Measurements from ENCODE around the gene CEP85.
"Not testable (repeated sequence)": the region's sequence is repeated elsewhere in the genome, so short reads cannot be mapped to it uniquely, and the experiment has no call there.

Gene CEP85

DNA sequence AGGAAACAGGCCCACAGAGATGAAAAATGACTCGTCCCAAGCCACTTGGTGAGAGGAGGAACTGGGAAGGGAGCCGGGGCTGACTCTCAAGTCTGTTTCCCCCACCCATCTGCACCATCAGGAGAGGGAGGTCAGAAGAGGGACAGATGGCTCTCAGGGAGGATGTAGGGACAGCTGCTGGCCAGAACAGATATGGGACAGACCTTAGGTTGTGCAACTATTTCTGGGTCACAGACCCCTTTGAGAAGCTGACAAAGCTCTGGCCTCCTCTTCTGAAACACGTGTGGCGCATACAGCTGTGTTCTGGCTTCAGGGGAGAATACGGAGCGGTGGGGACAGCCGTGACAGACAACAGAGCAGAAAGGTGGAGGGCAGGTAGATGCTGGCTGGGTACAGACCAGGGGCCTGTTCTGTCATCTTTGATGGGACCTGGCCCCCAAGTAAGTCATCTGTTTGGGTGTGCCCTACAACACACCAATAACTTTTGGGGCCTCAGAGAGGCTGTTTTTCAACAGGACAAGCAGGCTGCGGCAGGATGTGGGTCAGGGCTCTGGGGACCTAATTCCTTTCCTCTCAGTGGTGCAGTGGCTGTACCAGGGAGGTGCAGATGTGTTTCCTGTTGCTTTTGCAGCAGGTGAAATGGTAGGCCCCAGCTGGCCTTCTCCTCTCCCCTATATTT lies 53.2 kb downstream of the CEP85 start:
- DNase-seq (ENCODE audit: low read depth, low spot score): peak; percentile 95
- H3K4me3 ChIP-seq (ENCODE audit: low read length): peak overlapping the region; percentile 13

DNA sequence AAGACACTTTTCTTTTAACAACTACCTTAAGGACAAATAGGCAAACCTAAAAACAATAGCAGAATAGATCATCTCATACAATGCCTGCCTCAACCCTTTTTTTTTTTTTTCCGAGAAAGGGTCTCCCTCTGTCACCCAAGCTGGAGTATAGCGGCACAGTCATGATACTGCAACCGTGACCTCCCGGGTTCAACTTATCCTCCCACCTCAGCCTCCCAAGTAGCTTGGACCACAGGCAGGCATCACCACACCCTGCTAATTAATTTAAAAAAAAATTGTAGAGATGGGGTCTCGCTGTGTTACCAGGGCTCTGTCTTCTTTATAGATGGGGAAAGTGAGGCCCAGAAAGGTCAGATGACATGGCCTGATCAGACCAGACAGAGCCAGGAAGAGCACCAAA lies 53.8 kb downstream of the CEP85 start:
- peak overlapping the region; percentile 13 for H3K4me3 ChIP-seq (ENCODE audit: low read length)
- DNase-seq (ENCODE audit: low read depth, low spot score): no peak

DNA sequence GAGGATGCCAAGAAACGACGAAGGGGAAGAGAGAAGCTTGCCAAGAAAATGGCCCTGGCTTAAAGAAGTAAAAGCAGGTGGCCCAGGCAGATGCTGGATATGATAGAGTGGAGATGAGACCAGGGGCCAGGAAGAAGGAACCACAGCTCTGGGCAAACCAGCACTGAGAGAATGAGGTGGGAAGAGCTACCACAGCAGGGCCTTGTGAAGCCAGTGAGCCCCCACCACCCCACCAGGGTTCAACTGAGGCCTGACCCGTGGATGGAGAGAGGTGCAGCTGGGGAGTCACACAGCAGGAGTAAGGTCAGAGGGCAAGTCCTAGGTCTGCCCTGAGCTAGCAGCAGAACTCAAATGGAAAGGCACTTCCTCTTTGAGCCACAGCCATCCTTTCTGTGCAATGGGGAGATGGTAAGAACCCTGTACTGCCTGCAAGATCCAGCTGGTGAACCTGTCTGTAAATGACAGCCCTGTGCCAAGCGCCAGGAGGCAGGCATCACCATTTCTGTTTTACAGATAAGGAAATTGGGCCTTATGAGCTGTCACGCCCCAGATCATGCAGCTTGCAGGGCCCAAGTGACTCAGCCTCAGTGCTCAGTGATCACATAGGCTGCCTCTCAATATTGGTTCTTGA lies 54.4 kb downstream of the CEP85 start:
- DNase-seq (ENCODE audit: low read depth, low spot score): peak; percentile 76
- peak overlapping the region; percentile 13 for H3K4me3 ChIP-seq (ENCODE audit: low read length)

DNA sequence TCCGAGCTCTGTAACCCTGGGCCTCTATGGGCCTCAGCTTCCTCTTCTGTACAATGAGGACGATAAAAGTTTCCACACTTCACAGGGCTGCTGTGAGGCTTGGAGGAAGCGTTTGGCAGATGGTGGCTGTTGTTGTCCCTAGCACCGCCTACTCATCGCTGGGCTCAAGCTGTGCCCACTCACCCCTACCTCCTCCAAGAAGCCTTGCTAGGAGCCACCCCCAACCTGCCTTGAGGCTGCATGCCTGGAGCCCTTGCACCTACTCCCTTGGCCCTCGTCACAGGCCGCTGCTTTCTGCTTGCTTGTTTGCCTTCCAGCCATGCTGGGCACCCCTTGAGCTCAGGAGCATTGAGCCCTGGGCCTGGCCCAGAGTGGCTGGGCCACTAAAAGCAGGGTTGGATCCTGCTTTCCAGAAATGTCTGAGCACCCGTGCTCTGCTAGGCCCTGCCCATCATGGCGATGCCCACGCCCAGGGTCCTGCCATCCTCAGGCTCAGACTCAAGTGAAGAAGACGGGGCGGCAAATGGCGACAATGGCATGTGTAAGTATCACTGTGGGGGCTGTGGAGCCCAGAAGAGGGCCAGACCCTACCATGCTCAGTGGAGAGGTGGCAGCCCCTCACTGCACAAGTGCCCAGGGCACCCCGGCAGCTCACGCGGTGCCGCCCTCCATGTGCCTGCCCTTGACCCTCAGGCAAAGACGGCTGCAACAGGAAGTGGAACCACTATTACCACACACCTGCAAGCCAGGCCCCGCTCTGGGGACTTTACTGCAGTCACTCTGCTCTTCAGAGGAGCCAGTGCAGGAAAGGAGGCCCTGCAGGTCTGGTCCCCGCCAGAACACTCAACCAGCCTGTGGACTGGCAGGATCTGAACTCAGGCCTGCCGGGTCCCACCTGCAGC lies 55.4 kb downstream of the CEP85 start:
- peak overlapping the region; percentile 11 for H3K4me3 ChIP-seq (ENCODE audit: low read length)
- peak; percentile 80 for DNase-seq (ENCODE audit: low read depth, low spot score)

DNA sequence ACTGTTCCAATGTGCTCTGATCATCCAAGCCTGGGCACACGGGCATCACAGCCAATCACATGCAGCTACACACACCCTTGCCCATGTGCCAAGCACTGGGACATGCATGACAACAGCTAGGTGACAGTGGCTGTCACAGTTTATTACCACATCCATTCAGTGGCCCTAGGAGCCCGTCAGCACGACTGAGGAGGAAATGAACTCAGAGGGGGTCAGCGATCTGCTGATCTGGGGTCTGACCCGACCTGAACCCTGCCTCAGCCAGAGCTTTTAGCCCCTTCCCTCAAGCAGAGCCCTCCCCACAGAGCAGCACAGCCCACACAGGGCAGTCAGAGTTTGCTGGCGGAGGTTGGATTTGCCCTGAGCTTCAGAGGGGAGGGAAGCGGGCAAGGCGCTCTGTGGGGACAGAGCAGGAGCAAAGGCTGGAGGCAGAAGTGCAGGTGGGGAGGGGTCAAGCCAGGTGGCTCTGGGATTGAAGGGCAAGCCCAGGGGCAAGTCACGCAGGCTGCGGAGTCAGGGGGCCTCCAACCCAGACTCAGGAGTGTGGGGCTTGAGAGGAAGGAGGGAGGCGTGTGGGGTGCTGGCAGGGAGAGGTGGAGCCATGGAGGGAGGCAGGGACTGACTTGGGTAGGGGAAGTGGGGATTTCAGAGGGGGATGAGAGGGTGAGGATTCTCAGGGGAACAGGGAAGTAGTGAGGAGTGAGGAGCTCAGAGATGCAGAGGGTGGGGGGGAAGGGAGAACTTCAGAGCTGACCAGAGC lies 56.3 kb downstream of the CEP85 start:
- H3K4me3 ChIP-seq (ENCODE audit: low read length): no peak overlapping the region; the same call in 1 of the 2 replicates
- DNase-seq (ENCODE audit: low read depth, low spot score): no peak

DNA sequence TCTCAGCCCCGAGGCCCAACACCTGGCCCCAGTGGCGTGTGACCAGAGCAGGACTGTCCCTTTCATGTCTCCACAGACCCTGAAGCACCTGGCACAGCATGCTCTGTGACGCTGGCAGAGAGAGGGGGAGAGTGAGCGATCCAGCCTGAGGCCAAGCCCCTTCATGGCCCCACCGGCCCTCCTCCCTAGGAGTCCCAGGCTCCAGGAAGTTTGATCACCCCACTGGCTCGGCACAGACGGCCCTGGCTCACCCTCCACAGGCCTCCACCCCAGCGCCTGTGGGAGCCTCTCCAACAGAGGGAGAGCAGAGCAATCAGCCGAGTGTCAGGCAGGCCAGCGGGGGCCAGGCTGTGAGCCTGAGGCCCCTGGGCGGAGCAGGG lies 56.9 kb downstream of the CEP85 start:
- no peak for DNase-seq (ENCODE audit: low read depth, low spot score)
- H3K4me3 ChIP-seq (ENCODE audit: low read length): no peak overlapping the region

DNA sequence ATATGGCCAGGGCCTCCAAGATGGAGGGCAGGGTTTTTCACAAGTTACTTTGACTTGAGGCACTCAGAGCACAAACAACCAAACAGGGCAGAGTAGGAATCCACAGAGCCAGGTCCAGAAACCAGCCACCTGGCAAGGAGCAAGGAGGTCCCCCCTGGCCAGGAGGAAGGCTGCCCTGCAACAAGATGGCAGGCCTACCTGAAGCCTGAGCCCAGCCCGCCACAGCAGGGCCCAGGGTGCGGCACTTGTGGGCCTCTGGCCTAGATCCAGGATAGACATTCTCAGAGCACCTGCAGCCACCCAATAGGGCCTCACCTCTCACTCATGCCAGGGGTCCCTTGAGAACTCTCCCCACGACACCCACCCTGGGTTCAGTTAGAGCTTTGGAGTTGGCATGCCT lies 57.4 kb downstream of the CEP85 start:
- DNase-seq (ENCODE audit: low read depth, low spot score): no peak
- H3K4me3 ChIP-seq (ENCODE audit: low read length): no peak overlapping the region

DNA sequence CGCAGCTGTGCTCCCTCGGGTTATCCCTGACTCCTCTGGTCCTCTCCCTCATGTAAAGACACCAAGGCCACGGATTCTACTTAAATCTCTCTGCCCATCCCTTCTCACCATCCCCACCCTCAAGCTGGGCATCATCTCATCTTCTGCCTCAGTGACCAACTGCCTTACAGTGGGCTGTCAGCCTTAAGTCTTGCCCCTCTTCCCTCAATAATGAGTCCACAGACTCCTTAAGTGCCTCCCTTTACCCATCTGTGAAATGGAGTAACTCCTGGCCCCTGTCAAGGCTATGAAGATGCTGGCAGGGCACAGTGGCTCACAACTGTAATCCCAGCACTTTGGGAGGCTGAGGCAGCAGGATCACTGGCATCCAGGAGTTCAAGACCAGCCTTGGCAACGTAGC lies 57.9 kb downstream of the CEP85 start:
- H3K4me3 ChIP-seq (ENCODE audit: low read length): no peak overlapping the region
- DNase-seq (ENCODE audit: low read depth, low spot score): no peak

DNA sequence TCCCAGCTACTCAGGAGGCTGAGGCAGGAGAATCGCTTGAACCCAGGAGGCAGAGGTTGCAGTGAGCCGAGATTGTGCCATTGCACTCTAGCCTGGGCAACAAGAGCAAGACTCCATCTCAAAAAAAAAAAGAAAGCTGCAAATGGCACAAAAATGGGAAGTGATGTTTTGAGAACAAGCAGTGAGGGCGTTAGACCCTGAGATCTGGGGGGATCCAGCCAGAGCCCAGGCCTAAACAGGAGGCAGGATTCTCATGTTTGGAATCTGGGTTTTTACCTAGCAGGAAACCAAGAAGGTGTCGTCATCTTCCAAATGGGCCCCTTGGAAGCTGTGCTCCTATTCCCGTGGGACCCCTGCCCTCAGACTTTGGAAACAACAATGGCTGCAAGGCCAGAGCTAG lies 58.7 kb downstream of the CEP85 start:
- DNase-seq (ENCODE audit: low read depth, low spot score); H3K4me3 ChIP-seq (ENCODE audit: low read length): not testable (repeated sequence)

DNA sequence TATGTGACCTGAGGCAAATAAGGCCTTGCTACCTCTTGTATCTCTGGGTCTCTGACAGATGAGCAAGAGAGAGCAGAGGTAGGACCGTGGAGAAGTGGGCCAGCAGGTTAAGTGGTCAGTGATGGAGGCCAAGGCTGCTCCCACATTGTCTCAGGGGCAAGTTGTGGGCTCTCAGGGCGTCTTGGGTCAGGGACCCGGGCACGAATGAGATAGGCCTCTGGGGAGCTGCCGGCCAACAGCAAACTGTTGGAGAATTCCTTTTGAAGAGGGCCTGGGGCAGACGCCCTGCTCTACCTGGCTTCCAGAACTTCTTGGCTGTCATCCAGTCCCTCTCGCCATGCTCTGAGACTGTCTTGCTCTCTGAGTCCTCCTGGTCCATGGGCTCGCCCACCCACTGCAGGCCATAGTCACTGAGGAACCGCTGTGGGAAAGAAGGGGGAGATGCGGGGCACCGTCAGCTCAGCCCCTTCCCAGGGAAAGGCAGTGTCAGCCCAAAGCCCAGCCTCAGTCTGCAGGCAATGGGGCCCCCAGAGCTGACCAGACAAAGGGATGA lies 60.0 kb downstream of the CEP85 start:
- H3K4me3 ChIP-seq (ENCODE audit: low read length): no peak overlapping the region
- no peak for DNase-seq (ENCODE audit: low read depth, low spot score)

DNA sequence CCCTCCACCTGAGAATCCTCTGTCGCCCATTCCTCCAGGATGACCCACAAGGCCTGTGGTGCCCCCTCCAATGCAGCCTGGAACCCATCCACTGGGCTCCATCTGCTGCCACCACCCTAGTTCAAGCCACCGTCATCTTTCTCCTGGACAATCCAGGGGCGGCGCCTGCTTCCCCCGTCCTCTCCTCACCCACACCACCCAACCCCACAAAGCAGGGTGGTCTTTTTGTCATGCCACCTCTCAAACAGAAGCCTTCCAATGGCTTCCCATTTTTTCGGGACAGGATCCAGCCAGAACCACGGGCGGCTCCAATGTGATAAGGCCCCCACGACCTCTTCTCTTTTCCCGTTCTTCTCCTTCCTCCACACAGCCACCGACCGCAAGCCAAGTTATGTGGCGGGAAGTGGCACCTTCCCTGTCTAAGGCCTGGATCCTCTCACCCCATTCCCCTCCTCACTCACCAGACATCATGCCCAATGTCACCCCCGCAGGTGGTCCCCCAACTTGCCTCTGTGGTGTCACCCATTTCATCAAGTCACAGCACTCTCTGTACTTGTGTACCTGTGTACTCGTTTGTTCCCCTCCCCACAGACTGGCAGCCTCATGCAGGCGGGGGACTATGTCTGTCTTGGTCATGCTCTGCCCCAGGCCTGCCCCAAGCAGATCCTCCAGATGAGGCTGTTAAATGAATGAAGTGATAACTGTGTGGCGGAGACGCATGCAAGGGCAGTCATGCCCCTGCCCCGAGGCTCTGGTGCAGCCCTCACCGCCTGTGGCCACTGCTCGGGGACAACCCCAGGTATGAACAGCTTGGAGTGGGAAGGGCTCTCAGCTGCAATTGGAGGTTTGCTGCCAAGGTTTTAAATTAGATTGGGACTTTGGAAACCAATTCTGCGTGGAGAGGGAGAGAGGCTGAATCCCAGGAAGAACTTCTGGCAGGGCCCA lies 61.5 kb downstream of the CEP85 start:
- DNase-seq (ENCODE audit: low read depth, low spot score): no peak
- H3K4me3 ChIP-seq (ENCODE audit: low read length): no peak overlapping the region

DNA sequence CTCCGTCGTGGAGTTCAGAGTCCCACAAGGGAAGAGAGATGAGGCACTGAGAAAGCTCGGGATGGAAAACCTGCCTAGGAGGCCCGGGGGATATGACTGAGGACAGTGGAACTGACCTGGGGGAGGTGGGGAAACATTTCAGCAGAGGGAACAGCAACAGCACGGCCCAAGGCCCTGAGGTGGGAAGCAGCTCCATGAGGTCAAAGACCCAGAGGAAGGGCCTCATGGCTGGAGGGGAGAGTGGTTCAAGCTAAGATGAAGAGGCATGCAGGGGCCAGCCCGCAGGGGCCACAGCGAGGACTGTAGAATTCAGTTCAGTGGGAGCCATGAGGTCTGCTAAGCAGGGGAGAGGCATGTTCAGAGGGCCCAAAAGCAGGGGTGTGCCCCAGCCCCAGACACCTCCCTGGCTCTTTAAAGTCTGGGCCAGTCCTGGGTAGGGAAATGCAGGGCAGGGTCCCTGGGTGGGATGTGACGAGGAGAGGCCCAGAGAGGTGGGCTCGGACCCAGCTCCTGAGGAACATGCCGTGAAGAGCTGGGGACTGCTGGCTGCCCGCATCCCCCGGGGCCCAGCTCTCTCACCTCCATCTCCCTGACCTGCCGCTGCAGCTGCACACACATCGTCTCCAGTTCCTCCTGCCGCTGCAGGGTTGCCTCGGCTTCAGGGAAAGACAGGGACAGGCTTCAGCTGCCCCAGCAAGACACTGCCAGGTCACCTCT lies 62.5 kb downstream of the CEP85 start:
- no peak overlapping the region for H3K4me3 ChIP-seq (ENCODE audit: low read length)
- no peak for DNase-seq (ENCODE audit: low read depth, low spot score)

DNA sequence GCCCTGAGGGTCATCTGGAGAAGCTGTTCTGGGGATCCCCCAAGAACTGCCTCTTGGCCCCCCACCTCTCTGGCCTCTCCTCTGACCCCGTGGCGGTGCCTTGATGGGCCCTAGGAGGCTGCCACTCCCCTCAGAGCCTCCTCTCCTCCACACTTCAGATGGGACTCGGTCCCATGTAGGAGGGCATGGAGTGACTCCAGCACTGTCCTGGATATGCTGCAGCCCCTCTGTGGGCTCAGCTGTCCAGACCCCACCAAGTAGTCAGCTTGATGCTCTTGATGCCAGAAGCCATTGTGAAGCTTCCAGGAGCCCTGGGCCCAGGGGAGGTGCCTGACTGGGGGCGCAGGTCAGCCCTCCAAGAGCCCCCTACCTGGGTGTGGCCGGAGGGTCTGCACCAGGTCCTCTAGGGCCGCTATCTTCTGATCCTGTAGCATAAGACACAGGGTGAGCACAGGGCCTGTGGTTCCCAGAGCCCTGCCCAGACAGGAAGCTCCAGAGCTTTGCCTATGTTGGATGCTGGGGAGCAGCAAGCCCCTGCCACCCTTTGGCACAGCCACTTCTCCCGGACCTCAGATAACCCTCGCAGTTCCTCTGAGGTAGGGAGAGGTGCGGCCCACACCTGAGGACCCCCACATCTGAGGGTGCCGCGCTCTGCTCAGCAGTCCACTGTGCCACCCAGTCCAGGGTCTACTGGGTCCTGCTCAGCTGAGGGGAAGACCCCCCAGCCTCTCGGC lies 63.2 kb downstream of the CEP85 start:
- no peak overlapping the region for H3K4me3 ChIP-seq (ENCODE audit: low read length)
- DNase-seq (ENCODE audit: low read depth, low spot score): no peak

DNA sequence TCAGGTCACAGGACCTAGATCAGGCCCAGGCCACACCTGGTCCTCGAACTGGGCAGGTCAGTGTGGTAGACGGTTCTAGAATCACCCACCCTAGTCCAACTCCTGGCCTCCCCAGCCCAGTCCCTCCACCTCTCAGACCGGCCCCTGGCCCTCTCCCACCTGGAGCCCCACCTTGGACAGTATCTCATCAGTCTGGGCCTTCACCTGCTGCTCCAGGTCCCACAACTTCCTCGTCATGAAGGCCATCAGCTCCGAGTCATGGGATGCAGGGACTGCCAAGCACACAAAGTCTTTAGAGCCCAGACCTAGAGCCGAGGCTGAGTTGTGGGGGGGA lies 63.8 kb downstream of the CEP85 start:
- DNase-seq (ENCODE audit: low read depth, low spot score): no peak
- H3K4me3 ChIP-seq (ENCODE audit: low read length): no peak overlapping the region

DNA sequence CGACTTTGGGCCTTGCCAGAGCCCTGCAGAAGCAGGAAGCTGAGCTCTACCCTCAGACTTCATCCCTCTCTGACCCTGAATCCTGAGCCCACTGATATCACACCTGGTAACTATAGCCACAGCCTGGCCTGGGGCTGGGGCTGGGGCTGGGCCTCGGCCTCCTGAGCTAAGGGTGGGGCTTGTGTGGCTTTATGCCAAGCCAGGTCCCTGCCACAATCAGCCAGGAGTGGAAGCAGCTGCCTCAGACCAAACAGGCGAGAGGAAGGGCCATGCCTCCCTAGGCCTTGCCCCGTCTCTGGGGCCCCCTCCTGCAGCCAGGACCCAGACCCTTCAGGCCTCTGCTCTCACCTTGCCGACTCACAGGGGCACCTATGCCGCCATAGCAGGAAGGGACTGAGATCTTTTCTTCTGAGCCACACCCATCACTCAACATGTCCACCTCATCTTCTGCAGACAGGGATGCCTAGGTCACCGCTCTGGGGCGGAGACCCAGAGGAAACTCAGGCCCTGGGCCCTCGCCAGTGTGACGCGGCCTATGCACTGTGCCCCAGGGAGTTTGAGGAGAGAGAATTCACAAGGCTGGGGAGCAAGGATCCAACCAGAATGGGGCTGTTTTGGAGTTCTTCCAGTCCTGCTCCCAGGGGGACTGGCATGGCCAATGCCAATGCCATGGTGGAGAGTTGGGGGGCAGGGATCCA lies 66.7 kb downstream of the CEP85 start:
- no peak for DNase-seq (ENCODE audit: low read depth, low spot score)
- no peak overlapping the region for H3K4me3 ChIP-seq (ENCODE audit: low read length)

DNA sequence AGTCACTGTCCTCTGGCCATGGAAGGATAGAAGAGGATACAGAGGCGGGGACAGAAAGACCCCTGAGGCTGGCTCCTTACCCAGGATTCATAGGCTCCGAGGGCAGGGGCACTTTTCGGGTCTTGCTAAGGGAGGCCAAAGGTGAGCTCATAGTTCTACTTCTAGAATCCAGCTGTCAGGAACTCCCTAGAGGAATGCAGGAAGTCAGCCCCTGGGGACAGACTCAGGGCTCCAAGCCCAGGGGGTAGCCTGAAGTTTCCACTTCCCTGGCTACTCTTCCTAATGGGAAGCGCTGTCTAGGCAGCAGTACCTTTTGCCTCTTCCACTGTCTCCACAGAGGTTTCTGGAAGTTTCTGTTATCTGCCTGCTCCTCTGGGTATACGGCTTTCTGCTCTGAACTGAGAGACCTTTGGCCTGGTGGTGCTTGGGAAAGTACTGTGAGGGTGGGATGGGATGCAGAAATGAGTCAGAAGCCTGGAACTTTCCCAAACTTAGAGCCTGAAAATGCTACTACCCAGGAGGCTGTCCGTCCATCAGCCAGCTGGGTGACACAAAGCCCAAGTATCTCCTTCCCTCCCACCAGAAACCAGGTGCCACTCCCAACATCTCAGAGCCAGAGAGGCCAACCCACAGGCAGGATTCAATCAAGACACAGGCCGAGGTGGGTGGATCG lies 68.9 kb downstream of the CEP85 start:
- no peak for DNase-seq (ENCODE audit: low read depth, low spot score)
- no peak overlapping the region for H3K4me3 ChIP-seq (ENCODE audit: low read length)
